ENCODE results near the gene AQP6.

The AQP6 gene

DNA sequence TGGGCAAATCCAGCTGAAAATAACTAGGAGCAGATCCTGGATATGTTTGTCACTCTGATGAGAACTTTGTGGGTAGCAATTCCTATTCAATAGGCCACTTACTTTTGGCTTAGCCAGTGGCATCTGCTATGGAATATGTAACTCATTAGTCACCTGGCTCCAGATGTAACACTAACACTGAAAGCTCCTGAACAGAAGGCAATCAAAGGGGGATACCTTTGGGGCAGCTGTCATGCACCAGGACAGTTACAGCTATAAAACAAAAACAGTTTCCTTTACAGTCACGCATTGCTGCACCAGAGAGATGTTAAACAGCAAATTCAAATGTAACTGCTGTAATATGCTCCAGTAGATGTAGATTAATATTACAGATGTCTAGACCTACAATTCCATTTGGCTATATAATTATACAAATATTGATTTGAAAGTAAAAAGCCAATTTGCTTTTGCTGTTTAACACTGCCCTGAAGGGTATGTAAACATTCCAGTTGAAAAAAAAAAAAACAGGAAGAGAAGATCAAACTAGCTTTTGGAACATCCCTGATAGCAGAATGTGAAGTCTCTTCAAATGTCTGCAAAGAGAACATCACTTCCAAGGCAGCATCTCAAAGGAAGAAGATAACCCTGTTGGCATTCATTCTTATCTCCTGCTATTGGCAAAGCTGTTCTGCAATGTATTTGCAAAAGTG lies 34.2 kb downstream of the AQP6 start:
- no peak for DNase-seq

DNA sequence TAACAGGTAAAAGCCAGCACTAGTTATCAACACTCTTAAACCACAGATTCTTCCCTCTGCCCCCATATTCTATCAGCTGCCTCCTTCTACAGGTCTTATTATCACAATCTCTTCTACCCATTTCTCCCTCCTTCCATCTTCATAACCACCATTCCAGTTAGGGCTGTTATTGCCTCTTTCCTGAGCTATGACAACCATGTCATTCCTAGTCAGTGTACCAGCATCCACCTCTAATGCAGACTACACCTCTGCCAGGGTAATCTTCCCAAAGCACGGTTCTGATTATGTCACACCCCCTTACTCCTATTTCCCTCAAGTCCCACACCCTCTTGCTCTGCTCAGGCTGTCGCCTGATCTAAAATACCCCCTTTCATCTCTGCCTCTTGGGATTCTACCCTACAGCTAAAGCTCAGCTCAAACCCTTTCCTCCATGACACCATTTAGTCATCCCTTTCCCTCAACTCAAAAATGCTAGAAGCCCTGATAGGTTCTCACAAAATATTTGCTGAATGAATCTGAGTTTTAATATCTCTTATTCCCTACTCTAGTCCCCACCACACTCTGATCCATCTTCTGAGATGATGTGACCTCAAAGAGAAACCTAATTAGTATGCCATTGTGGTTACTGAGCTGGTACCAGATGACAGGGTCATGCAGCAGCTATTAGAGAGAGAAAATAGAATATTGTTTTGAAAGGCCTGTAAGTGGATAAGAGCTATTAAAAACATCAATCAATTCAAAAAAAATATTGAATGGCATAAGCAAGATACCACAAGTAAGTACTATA lies 40.8 kb downstream of the AQP6 start:
- no peak for DNase-seq

DNA sequence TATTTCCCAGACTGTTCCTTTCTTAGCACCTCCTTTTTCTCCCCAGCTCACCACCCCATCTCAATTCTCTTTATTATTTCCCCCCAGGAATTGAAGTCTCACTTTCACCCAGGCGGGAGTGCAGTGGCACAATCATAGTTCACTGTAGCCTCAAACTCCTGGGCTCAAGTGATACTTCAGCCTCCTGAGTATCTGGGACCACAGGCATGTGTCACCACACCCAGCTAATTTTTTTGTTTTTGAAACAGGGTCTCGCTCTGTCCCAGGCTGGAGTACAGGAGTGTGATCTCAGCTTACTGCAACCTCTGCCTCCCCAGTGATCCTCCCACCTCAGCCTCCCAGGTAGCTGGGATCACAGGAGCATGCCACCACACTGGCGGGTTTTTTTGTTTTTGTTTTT lies 41.6 kb downstream of the AQP6 start:
- DNase-seq, result no peak

DNA sequence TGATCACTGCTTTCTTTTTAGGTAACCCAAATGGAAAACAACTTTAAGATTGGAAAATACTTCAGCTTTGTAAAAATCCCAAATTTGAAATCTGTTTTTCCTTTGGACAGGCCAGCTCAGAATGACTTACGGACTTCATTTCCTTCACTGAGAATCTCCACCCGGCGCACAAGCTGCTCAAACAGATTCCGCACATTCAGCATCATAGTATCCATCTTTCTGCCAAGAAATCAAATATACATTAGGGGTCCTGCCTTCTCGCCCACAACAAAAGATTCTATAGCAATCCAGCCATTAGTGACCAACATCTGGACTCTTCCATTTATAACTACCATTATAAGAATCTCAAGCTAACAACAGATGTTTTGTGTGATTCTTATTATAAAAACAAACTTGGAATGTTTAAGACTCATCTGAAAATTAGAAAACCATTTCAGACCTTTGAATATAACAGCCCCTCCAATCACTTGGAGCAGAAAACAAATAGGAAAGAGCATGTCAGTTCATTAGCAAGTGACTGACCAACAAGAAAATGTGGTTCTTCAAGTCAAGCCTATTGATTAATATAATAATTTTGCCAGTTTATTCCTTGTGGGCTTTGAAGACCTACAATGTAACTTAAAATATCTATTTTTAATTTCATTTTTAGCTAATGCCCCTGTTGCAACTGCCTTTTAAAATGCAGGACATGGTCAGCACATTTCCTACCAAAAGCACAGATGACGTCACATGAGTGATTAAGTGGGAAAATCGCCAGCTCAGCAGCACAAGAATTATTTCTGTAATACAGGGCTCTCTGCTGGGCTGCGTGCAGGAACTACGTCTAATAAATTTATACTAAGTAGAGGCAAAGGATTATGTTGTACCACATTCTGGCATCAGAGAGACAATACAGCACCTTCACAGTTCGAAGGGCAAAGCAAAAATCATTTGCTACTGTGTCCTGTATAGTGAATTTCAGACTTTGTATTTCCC lies 44.0 kb downstream of the AQP6 start:
- DNase-seq, result no peak

DNA sequence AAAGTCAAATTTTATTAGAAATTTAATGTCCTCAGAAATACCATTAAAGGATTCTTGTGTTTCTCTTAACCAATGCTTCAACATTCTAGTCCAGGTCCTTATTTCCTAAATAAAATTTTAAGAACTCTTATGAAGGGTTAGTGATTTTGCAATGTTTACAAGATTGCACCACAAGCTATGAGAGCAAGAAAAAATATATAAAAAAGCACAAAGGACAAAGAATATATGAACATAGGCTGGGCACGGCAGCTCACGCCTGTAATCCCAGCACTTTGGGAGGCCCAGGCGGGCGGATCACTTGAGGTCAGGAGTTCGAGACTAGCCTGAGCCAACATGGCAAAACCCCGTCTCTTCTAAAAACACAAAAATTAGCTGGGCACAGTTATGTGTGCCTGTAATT lies 44.9 kb downstream of the AQP6 start:
- DNase-seq, result no peak

DNA sequence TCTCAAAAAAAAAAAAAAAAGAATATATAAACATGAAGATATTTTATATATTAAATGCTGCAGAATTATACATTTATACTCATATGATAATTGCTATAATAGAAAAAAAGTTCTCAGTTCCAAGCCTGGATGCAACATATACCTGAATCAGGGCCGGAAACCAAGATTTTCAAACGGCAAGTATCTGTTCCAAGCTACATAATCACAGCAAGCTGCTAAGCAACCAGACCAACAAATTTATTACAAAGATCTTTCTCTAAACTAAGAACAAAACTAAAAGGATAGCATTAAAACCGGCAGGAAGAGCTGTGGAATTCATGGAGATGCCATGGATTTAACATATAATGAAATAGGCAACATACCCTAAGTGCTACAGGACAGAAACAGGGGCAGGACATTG lies 45.4 kb downstream of the AQP6 start:
- no peak for DNase-seq

DNA sequence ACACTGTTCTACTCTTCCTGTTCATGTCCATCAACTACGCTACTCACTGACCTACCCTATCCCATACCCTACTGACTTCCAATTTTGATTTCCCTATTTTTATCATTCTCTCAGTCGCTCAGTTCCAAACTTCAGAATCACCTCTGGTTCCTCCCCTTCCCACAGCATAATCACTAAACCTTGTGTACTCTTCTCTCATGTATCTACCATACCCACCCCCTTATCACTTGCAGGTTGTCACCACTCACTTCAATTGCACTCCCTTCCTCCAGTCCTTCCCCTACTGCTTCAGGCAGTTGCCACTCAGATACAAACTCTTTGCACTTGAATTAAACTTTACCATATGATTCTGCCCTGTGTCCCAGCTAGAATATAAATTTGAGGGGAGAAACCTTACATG lies 46.2 kb downstream of the AQP6 start:
- no peak for DNase-seq

DNA sequence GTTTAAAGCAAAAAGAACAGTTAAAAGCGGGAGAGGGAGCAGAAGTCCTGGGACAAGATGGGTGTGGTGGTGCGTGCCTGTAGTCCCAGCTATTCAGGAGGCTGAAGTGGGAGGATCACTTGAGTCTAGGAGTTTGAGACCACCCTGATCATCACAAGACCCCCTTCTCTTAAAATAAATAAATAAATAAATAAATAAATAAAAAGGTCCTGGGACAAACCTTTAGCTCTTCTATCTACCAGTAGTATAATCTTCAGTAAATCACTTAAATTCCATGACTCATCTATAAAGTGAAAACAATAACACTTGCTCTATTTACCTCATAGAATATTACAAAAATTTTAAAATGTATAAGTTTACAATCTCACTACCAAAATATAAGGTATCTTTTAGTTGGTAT lies 46.8 kb downstream of the AQP6 start:
- no peak for DNase-seq

DNA sequence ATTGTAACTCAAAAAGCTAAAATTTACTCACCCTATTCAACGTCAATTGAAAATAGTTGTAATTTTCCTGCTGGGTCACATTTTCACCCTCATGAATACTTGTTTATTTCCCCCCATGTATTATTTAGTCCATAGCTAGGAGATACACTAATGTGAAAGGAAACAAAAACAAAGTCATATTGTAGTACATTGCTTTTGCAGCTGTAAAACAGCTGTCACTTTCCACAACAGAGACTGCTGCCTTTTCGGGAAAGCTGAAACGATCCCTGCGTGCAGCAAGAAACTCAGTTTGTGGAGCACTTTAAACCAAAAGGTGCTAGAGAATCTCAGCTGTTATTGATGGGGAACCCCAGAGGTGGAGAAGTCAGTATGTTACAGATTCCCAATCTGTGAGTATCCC lies 48.3 kb downstream of the AQP6 start:
- DNase-seq, result no peak

DNA sequence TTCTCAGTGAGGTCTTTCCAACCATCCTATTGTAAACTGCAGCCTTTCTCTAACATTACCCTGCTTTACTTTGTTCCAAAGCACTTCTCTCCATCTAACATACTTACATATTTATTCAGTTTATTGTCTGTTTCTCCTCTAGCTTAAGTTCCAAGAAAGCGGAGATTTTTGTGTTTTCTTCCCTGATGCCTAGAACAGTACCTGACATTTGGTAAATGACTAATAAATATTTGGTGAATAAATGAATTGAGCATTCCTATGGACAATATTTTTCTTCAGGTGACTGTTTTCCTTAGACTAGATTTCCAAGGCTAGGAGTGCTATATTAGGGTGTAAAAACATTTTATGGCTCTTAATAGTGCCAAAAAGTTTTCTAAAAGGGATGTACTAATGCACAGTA lies 50.2 kb downstream of the AQP6 start:
- no peak for DNase-seq

DNA sequence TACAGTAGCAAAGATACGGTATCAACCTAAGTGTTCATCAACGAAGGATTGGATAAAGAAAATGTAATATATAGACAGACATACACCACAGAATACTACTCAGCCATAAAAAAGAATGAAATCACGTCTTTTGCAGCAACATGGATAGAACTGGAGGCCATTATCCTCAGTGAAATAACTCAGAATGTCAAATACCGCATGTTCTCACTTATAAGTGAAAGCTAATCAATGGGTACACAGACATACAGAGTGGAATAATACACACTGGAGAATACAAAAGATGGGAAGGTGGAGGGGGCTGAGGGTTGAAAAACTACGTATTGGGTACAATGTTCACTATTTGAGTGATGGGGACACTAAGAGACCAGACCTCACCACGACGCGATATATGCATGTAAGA lies 51.5 kb downstream of the AQP6 start:
- DNase-seq, result no peak

DNA sequence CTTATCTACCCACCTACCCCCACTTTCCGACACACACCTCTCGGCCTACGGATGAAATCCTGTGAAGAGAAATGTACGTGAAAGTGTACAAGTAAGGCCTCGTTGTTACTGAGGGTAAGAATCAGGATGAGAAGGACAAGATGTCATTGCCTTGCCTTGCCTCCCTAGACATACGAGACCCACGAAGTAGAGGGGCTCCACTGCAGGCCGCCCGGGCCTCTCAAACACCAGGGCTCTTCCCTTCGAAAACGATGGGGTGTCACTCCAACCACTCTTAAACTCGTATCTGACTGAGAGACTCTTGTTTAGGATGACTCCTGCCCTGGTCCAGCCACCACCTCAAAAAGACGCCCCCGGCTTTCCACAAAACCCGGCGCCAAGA lies 52.0 kb downstream of the AQP6 start:
- no peak for DNase-seq

DNA sequence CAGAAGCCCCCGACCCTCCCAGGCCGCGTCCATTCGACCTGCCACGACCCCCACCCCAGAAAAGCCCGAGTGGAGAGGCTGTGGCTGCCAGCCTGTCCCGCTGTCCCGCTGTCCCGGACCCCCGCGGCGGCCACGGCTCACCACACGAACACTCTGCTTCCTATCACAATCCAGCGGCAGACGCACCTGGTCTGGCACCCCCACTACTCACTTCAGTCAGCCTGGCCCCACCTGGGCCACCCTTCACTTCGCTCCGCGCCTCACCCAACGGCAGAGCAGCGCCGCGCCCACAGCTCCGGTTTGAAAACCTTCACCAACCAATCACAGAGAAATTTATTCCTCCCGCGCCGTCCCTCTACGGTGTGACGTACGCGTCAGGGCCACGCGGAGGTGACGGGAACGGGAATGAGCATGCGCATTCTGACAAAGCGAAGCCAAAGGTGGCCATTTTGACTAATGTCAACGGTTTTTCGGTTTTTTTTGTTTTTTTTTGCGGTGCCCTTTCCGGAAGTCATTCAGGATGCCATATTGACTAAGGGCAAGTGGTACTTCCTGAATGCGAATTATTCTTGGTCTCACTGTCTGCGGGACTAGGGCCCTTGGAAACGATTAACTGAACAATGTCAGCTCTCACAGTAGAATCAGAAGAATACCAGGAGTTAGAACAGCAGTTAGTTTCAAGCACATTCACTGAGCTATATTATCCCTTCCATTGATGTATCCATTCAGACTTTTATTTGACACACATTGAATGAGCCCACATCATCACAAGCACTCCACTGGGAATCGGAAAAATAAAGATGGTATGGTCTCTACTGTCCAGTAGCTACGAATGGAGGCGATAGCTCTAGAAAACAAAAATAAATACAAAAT lies 52.7 kb downstream of the AQP6 start, which contains the start of gene RACGAP1:
Gene RACGAP1, minus strand, starts transcription at position 308 of the 873 bp plus-strand sequence. CDS start 8,779 bp downstream, outside the sequence.
- DNase-seq, result peak; percentile 92

DNA sequence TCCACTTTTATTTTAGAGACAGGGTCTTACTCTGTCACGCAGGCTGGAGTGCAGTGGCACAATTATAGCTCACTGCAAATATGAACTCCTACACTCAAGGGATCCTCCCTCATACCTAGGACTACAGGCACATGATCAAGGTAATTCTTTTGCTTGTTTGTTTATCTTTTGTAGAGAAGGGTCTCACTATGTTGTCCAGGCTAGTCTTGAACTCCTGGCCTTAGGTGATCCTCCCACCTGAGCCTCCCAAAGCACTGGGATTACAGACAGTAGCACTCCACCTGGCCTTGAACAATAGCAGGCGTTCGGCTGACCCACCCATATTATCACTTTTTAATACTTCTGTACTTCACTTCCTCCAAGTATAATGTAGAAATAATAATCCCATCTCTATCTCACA lies 53.9 kb downstream of the AQP6 start:
- DNase-seq, result no peak
